Loucy (cell line): ENCODE results near the gene RTL10.

Experiments used
- CTCF ChIP-seq: fragments of 200-600 bp; sonication (generic); conservative IDR thresholded peaks from 2 replicates; pipeline ENCODE4 v1.5.1; 2014; ENCODE audit warnings: mild to moderate bottlenecking, antibody characterized with exemption, low read length
- EZH2phosphoT487 ChIP-seq: fragments of 200-600 bp; IDR thresholded peaks from 2 replicates; pipeline ENCODE4 v1.6.1; 2018; ENCODE audit warnings: antibody characterized with exemption, mild to moderate bottlenecking, moderate library complexity, borderline replicate concordance

DNA sequence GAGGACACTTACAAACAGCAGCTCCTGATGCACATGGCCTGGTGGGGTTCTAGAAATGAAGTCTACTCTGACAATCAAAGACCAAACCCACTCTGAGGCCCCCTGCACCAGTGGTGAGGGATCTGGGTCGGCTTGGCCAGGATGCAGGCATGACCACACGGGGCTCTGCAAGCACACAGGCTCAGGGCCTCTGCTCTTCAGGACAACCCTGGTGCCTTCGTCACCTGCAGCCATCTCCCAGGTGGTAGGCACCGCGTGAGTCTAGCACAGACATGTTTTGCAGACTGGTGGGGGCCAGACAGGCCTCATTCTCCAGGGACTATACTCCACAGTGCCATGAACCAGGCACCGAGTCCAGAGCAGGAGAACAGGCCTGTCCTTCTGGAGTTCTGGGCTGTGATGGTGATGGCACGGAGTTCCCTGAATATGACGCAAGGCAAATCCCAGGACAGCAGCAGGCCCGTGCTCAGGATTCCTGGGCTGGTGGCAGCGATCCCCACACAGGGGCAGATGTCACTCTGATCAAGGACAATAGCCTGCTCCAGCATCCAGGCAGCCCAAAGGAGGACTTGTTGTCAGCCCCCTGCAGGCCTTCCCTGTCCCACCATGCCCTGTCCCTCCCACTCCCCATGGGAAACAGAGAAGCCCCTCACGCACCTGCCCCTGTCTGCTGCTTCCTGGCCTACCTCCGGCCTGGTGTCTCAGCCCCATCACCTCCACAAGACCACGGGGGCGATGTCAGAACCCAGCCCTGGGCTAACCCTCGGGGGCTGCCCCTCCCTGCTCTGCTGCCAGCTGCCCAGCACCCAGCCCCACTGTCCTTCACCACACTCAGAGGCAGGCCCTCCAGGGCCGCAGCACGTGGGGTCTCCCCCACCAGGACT lies 36.1 kb downstream of the RTL10 start:
- TF ChIP-seq EZH2phosphoT487 (no peak), CTCF (no peak)
